ENCODE measurements around the gene AHRR.

AHRR gene

DNA sequence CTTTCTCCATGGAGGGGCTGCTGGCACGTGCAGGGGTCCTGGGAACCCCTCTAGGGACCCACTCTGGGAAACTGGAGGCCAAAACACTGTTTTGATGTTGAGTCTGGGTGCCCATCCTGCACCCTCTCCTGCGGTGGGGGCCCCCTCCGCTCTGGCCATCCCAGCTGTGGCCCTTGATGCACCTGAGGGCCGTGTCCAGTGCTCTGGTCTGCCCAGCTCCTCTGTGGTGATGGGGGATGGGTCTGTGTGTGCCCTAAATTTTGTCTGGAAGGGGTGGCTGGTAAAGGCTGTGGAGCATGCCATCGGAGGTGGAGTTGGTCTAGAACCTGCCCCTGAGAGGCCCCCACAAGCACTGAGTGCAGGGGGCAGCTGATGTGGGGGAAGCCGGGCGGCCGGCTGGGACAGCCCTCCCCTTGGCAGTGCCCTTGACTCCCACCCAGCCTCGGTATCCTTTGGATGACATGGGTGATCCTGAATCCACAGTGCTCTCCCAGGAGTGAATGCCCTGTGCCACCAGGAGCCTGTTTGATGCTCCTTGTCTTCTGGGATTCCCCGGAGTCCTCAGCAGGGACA lies 26.3 kb downstream of the AHRR start:
- DNase-seq (ENCODE audit: low spot score) = no peak

DNA sequence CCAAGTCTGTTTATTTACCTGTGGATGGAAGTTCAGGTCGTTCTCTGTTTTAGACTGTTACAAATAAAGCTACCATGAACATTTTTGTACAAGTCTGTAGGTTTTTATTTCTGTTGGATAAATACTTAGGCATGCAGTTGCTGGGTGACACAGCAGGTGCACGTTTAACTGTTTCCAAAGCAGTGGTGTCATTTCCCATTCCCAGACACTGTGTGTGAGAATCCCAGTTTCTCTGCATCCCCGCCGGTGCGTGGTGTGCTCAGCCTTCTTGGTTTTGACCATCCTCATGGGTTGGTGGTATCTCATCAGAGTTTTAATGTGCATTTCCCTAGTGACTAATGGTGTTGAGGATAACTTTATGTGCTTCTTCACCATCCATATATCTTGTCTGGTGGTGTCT lies 27.2 kb downstream of the AHRR start:
- DNase-seq (ENCODE audit: low spot score) = no peak

DNA sequence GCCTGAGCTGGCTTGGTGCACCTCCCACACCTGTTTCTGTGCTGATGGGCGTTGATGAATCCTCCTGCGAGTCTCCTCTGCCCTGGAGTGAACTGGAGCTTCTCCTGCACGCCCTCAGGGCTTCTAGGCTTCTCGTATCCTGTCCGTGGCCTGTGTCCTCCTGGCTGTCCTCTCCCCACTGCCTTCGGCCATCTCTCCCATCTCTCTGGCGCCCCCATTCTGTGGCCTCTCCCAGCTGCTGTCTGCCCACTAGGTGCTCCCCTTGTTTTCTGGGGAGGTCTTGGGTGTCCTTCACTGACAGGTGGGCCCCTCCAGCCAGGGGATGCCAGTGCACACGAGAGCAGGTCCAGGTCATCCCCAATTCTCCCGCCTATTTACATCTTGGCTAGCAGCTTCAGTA lies 28.8 kb downstream of the AHRR start:
- DNase-seq (ENCODE audit: low spot score) = peak; percentile 4

DNA sequence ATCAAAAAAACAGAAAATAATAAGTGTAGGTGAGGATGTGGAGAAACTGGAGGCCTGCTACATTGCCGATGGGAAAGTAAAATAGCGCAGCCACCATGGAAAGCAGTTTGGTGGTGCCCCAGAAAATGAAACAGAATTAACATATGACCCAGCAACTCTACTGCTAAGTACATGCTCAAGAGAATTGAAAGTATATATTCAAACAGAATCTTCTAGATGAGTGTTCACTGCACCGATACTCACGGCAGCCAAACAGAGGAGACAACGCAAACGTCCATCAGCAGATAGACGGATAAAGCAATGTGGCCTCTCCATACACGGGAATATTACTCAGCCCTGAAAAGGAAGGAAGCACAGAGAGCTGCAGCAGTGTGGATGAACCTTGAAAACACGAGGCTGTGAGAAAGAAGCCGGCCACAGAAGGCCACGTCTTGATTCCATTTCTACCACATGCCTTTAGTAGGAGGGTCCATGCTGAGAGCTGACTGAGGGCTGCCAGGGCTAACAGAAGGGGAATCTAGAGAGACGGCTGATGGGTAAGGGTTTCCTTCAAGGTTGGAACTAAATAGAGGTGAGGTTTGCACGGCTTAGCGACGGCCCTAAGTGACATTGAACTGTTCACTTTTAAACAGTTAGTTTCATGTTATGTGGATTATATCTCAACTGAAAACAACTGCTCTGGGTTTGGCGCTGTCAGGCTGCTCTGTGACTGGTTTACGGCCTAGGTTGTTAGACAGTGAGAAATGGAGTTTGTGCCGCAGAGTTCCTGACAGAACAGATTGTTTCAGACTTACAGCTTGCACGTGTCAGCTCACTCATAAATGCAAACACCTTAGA lies 29.8 kb downstream of the AHRR start:
- DNase-seq (ENCODE audit: low spot score) = no peak

DNA sequence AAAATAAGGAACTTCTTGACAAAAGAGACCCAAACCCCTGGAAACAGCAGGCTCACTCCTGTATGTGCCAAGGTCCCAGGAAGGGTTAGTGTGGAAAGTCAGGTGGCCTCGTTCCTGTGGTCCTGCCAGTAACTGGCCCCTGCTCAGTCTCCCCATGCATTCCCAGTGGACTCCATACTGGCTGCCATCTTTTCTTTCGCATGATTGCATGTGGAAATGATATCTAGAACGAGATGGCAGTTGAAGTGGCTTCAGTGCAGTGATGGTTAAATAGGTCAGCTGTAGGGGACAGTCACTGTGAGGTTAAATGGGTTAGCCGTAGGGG lies 30.4 kb downstream of the AHRR start:
- DNase-seq (ENCODE audit: low spot score) = peak; percentile 4

DNA sequence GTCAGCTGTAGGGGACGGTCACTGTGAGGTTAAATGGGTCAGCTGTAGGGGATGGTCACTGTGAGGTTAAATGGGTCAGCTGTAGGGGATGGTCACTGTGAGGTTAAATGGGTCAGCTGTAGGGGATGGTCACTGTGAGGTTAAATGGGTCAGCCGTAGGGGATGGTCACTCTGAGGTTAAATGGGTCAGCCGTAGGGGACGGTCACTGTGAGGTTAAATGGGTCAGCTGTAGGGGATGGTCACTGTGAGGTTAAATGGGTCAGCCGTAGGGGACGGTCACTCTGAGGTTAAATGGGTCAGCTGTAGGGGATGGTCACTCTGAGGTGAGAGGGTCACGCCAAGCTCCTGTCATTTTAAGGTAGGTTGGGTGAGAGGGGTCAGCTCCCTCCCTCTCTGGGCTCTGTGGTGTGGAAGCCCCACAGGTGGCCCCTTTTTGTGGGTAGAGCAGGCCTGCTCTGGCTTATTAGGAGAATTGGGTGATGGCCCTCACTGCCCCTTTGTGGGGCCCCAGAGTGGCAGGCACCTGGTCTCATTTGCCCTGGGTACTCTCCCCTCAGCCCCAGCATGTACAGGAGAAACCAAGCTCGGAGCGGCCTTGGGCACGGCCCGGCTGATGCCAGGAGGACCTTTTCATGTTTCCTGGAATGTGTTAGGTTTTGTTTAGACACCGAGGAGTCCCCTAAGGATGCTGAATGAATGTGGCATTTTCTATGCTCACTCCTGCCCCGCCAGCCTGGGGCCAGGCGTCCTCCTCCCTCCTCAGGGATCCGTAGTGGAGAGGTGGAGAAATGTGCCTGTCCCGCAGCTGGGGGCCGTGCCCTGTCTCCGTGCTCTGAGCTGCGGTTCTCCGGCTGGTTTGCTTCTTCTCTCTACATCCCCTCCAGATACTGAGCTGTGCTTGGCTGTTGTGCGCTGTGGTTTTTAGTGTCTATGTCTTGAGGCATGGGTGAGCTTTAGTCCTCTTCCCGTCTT lies 31.4 kb downstream of the AHRR start:
- DNase-seq (ENCODE audit: low spot score) = peak; percentile 9

DNA sequence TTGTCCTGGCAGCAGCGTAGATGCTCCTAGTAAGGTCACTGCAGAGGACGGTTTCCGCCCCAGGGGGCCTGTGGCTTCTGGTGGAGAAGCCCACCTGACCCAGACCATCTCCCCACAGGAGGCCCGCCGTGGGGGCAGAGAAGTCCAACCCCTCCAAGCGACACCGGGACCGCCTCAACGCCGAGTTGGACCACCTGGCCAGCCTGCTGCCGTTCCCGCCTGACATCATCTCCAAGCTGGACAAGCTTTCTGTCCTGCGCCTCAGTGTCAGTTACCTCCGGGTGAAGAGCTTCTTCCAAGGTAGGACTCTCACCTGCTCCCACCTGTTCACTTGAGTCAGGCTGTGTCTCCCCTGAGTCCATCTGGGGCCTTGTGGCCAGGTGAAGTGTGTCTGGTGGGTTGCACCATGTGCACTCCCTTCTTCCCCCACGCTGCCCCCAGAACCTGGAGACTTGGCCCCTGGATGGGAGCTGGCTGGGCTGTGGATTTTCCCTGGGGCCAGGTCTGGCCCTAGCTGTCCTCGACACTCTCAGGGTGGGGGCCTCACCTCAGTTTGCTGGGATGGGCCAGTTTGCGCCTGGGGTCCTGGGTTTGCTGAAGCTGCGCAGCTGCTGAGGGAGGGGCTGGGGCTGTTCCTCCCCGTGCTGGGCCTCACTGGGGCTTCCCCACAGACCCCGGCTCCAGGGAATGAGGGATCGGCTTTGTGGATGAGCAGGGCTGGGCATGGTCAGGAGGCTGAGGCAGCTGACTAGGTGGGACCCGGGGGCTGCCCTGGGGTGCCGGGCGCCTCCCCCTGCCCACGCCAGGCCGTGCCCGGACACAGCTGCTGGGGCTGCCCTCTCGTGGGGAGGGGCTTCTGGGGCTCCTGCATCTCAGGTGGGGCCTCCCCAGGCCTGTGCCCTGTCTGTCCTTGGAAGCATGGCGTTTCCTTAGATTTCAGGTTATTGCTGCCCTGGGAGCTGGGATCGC lies 32.4 kb downstream of the AHRR start:
- peak; percentile 3 for DNase-seq (ENCODE audit: low spot score)

DNA sequence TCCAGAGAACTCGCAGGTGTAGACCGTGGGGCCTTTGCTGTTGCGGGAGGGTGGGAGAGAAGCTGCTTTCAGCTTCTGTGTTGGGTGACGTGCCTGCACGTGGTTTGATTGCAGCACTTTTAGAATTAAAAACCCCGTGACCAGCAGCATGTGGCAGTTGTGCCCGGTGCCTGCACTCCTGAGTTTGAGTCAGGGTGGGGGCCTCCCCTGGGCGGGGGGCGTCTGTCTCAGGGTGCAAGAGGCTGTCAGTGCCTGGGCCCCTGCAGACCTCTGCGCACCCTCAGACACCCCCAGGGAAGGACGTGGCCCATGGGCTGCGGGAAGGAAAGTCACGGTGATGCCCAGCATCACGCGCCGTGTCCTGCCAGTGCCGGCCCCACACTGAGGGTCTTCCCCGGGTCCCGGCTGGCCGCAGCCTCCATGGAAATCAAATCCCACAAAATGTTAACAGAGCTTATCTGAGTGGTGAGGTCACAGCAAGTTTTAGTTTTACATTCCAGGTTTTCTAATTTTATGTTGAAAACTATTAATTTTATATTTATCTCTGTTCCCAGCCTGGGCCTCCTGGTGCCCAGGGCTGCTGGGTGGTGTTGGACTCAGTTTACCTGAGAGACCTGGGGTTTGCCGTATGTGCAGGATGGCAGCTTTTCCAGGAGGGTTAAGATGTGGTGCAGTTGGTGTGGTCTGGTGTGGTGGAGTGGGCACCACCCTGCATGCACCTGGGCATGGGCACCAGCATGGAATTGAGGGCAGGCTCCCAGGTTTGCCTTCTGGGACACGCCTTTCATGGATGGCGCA lies 33.3 kb downstream of the AHRR start:
- DNase-seq (ENCODE audit: low spot score) = no peak

DNA sequence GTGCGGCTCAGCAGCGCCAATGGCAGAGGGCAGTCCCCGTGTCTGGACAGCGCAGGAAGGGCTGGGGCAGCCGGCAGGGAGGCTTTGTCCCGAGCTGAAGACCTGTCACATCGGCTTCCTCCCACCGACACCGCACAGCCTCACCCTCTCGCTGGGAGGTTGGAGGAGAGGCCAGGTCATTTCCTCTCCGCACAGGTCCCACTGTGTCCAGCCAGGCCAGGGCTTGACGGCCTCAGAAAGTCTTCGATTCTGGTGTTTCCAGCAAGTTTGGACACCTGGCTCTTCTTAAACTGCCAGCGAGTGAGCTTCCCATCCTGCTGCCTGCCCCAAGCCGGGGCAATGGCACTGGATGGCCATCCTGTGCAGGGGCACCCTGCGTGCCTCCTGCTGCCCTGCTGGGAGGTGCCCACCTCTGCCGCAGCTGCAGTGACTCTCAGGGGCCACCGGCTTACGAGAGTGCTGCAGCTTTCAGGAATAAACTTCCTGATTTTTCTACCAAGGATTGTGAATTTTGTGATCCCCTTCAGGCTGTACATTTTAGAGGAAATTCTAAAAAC lies 33.9 kb downstream of the AHRR start:
- DNase-seq (ENCODE audit: low spot score) = no peak

DNA sequence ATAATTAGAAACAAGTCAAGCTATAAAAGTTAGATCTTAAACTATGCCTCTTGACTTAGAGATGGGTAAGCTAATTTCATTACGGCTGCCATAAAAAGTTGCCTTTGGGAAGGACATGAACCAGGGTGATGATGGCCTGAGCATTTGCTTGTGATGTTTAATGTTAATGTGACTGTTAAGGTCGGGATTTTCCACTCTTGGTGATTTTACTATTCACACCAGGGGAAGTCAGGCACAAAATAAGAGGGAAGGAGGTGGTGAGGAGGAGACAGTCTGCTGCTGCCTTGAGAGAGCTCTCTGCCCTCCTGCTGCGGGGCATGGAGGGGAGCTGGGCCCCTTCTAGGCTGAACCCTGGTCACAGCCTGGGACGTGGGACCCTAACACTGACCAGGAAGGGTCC lies 34.4 kb downstream of the AHRR start:
- DNase-seq (ENCODE audit: low spot score) = no peak

DNA sequence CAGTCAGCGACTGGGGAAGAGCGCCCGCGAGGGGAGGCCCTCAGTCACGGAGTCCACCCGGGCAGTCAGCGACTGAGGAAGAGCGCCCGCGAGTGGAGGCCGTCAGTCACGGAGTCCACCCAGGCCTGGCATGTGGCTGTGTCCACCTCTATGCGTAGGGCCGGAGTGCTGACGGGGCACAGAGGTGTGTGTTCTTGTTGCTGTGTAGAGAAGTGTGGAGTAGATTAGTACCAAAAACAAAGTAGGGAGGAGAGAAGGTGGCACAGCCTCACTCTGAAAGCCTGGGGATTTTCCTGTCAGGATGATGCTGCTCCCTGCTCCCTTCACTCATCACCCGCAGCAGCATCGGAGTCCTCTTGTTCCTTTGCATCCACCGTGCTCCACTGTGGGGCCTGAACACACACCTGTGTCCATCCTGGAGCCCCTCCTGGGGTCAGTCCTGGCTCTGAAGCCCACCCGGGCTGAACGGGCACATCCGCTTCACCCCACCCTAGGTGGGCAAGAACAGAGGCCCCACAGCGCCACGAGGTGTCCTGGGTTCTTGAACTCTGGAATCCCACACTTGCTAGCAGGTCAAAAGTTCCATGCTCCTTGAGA lies 37.9 kb downstream of the AHRR start:
- DNase-seq (ENCODE audit: low spot score) = no peak

DNA sequence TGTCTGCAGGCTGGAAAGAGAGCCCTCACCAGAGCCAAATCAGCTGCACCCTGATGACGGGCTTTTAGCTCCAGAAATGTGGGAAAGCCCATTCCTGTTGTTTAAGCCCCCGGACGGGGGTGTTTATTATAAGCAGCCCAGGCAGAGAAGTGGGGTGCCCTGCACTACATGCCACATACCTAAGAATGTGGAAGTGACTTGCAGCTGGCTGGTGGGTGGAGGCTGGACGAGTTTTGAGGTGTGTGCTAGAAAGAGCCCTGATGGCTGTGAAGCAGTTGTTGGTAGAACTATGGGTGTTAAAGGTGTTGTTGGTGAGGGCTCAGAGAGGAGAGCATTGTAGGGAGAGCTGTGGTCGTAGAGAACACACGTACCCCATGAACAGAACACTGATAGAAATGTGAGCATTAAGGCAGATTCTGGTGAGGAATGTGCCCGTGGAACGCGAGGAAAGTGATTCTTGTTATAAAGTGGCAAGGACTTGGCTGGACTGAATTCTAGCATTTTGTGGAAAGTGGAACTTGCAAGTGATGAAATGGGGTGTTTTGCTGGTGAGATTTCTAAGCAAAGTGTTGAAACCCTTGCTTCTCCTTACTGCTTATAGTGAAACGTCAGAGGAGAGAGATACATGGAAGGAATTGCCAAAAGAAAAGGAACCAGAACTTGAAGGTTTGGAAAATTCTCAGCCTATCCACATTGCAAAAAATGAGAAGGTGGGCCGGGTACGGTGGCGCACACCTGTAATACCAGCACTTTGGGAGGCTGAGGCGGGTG lies 38.9 kb downstream of the AHRR start:
- no peak for DNase-seq (ENCODE audit: low spot score)

DNA sequence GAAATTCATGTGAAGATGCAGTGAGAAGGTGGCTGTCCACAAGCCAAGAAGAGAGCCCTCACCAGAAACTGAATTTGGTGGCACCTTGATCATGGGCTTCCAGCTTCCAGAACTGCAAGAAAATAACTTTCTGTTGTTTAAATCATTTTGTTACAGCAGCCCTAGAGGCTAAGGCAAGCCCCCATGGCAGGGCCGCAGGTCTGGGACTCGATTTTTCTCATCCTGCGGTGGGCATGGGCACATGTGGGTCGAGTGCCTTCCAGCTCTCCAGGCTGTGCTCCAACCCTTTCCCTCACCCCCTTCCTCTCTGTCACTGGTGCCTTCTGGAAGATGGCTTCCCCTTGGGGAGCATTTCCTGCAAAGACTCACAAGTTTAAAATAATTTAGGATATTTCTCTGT lies 40.7 kb downstream of the AHRR start:
- no peak for DNase-seq (ENCODE audit: low spot score)

DNA sequence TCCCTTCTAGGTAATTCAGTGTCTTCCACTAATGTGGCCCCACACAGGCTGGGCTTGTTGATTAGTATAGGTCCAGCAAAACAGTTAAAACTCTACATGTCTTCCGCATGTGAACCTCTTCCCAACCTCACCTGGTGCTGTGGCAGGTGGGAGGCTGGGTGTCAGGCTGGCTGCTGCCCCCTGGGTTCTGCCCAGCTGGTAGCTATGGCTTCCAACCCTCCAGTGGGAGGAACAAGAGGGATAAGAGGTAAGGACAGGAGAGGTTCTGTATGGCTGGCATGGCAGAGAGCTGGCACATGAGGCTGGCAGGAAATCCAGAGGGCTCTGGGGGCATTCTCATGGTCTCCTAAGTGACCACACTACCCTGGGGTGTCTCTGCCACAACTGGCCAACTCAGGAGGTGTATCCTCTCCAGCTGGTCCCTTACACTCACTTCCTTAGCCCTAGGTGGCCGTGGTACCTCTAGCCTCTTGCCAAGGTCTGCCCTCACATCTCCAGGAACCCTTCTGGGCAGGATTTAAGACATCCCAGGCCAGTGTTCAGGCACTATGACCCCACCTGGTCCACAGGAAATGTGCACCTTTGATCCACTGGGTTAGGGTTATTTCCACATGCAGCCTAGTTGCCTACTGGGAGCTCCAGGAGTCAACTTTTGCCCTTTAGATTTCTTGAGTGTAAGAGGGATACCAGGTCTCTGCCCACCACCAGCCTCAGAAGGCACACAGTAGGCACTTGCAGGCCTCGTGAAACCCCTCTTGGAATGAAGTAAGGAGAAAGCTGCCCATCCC lies 41.7 kb downstream of the AHRR start:
- DNase-seq (ENCODE audit: low spot score) = no peak

DNA sequence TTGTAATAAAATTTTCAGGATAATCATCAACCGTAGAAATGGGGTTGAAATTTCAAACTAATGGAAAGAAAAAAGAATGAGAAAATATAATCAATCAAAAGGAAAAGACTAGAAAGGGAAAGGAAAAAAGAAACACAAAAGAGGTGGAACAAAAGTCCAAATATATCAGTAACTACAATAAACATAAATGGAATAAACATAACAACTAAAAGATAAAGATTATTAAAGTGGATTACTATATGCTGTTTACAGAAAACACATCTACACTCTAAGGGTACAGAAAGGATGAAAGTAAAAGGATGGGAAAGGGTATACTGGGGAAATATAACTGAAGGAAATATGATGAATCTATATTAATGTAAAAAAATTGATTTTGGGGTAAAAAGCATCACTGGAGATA lies 43.0 kb downstream of the AHRR start:
- no peak for DNase-seq (ENCODE audit: low spot score)

DNA sequence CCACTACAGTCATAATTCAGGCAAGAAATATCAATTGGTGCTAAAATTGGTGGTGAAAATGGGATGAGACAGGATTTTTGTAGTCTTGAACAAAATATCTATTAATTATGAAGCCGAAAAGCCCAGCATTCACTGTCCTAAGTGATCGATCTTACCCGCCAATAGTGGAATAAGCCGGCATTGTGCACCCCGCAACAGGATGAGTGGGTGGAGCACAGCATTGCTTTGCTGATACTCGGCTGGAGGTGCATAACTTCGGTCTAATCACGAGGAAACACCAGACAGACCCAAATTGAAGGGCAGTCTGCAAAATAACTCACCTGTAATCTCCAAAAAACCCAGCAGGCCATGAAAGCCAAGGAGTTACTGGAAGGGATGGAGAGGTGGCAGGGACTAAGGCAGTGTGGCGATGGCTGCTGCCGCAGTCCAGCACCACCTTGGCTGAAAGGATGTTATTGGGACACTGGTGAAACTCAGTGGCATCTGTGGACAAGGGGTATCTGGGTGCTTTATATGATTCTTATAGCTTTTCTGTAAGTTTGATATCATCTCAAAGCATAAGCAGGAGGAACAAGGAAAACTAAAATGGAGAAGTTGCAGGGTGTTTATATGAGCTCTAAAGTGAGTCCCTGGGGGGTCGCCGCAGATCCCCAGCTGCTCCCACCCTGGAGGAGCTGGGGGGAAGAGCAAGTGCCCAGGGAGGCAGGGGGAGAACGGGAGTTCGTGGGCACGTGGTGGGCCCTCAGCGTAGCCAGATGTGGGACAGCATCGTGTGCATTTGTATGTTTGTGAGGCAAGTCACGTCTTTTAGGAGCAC lies 45.2 kb downstream of the AHRR start:
- DNase-seq (ENCODE audit: low spot score) = no peak

DNA sequence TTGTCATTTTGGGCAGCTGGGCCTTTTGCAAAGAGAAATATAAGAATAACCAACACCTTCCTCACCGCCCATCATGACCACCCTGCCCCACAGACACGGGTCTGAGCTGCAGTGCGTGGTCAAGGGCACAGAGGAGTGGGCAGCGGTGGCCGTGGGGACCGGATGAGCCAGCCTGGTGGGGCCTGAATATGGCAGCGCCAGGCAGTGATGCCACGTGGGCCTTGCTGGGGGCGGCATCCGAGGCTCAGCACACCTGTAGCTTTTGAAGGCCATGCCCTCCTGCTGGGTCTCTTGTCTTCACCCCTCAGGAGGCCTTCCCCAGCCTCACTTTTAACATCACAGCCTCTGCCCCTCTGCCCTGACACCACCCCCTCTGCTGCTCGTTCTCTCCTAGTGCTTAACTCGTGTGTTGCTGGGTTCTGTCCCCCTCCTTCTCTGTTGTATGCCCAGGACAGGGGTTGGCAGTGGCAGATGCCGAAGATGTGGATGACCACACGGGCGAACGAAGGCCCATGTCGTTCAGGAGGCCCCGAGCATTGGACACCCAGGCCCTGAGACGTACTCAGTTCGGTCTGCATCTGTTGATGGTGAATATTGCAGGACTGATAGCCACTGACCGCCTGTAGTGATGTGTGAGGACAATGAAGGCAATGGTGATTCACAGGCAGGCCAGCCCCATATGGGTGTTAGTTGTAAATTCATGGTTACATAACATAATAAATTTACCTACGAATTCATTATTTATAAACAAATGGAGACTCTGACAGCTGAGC lies 46.0 kb downstream of the AHRR start:
- no peak for DNase-seq (ENCODE audit: low spot score)
